Vagina (tissue), 2 donors: Measurements from ENCODE around the gene CRACDL. TPM values are rescaled to one million over a fixed set of nuclear protein-coding genes. Genes with fewer than 3 reads are reported as not detected.

Source experiments
- DNase-seq, 2 donors: peaks; one replicate each; pipeline ENCODE4 v3.0.0-alpha.2; 2017; ENCODE audit errors: extremely low spot score in 2 of 2
- H3K27ac ChIP-seq: fragments of 200-600 bp; sonication (generic); one replicate; pipeline ENCODE4 v1.5.1; 2019
- H3K27me3 ChIP-seq: fragments of 200-600 bp; sonication (generic); one replicate; pipeline ENCODE4 v1.5.1; 2019
- H3K36me3 ChIP-seq, 2 donors: fragments of 200-600 bp; sonication (generic); one replicate each; pipeline ENCODE4 v1.5.1; 2017 to 2019
- H3K4me1 ChIP-seq: fragments of 200-600 bp; sonication (generic); one replicate; pipeline ENCODE4 v1.5.1; 2019
- H3K4me3 ChIP-seq, 2 donors: fragments of 200-600 bp; sonication (generic); 1 replicate in 1 of 2; 2 replicates in 1 of 2; pipeline ENCODE4 v1.5.1; 2016 to 2019
- H3K9me3 ChIP-seq: fragments of 200-600 bp; sonication (generic); one replicate; pipeline ENCODE4 v1.5.1; 2019
- CTCF ChIP-seq, 3 experiments: fragments of 450-650 bp in 2 of 3; fragments of 200-600 bp in 1 of 3; sonication (generic) in 1 of 3; IDR thresholded peaks; one replicate each; pipeline ENCODE4 v1.5.1; 2017 to 2019; ENCODE audit warnings: antibody characterized with exemption in 3 of 3, mild to moderate bottlenecking in 2 of 3, moderate library complexity in 2 of 3
- POLR2A ChIP-seq, 2 donors: fragments of 450-650 bp; IDR thresholded peaks; one replicate each; pipeline ENCODE4 v1.6.1; 2017; ENCODE audit warnings: antibody characterized with exemption in 2 of 2, mild to moderate bottlenecking in 2 of 2, moderate library complexity in 2 of 2
- POLR2AphosphoS5 ChIP-seq, 2 donors: sonication (generic); formaldehyde crosslinking; IDR thresholded peaks; one replicate each; pipeline ENCODE4 v1.9.0; 2017; ENCODE audit warnings: antibody characterized with exemption in 2 of 2, mild to moderate bottlenecking in 2 of 2, low read depth in 1 of 2; ENCODE audit not compliant: insufficient read depth in 1 of 2
- intact Hi-C: fragments of 100-400 bp; cut with DNase I; formaldehyde crosslinking; loops from one replicate; pipeline ENCODE4 v1.15.1; 2023
- total RNA-seq: library from RNA; depleted of rRNA; stranded (reverse); fragments of >200 nt; gene quantifications from one replicate; pipeline ENCODE4 v1.2.3, GENCODE V29; 2016

CRACDL gene
- total RNA-seq, 1 donor from 2014 or later = 6.4 TPM

- Histone ChIP-seq H3K4me3 (no peak overlapping the region), H3K9me3 (no peaks in the 10 kb centered on the region), H3K27me3 (no peaks in the 10 kb centered on the region), H3K36me3 (no peaks in the 10 kb centered on the region), H3K27ac (no peak overlapping the region), H3K4me1 (peaks cover 32% of the 10 kb centered on the region)
- intact Hi-C loops = no loop called here
- no peak for TF ChIP-seq POLR2AphosphoS5 (IDR thresholded peaks at IDR 0.05; ENCODE audit: insufficient read depth in 1 of 2, low read depth in 1 of 2)
- no peak for TF ChIP-seq CTCF (IDR thresholded peaks at IDR 0.05)
- no peak for TF ChIP-seq POLR2A (IDR thresholded peaks at IDR 0.05)
- DNase-seq = peak; percentile 25 to 80
Observed at GRCh38 chr2:98910349-98911125, 25.5 kb downstream of the CRACDL start.

- no peaks in the 10 kb centered on the region for H3K9me3 ChIP-seq
- no peaks in the 10 kb centered on the region for H3K36me3 ChIP-seq
- peaks cover 32% of the 10 kb centered on the region for H3K4me1 ChIP-seq
- DNase-seq = peak; percentile 69 to 81
- H3K27me3 ChIP-seq = no peaks in the 10 kb centered on the region
- H3K27ac ChIP-seq = no peak overlapping the region
- TF ChIP-seq POLR2A (IDR thresholded peaks at IDR 0.05) = no peak
- no peak for TF ChIP-seq CTCF (IDR thresholded peaks at IDR 0.05)
- TF ChIP-seq POLR2AphosphoS5 (IDR thresholded peaks at IDR 0.05; ENCODE audit: insufficient read depth in 1 of 2, low read depth in 1 of 2) = no peak
- intact Hi-C loops = no loop called here
- no peak overlapping the region for H3K4me3 ChIP-seq
Observed at GRCh38 chr2:98909317-98910211, 26.5 kb downstream of the CRACDL start.

GRCh38 chr2:98908931-98909316, 27.1 kb downstream of the CRACDL start:
- TF ChIP-seq CTCF (IDR thresholded peaks at IDR 0.05) = no peak
- H3K4me3 ChIP-seq = no peak overlapping the region
- intact Hi-C loops = no loop called here
- DNase-seq = peak; percentile 4 to 32
- peaks cover 32% of the 10 kb centered on the region for H3K4me1 ChIP-seq
- H3K9me3 ChIP-seq = no peaks in the 10 kb centered on the region
- H3K27me3 ChIP-seq = no peaks in the 10 kb centered on the region
- no peaks in the 10 kb centered on the region for H3K36me3 ChIP-seq
- no peak overlapping the region for H3K27ac ChIP-seq

GRCh38 chr2:98907966-98908905, 27.8 kb downstream of the CRACDL start:
- no peak overlapping the region for H3K4me3 ChIP-seq
- intact Hi-C loops = no loop called here
- no peak for TF ChIP-seq CTCF (IDR thresholded peaks at IDR 0.05)
- no peak for TF ChIP-seq POLR2AphosphoS5 (IDR thresholded peaks at IDR 0.05; ENCODE audit: insufficient read depth in 1 of 2, low read depth in 1 of 2)
- TF ChIP-seq POLR2A (IDR thresholded peaks at IDR 0.05) = no peak
- H3K27me3 ChIP-seq = no peaks in the 10 kb centered on the region
- H3K4me1 ChIP-seq = peaks cover 26% of the 10 kb centered on the region
- peak; percentile 46 to 83 for DNase-seq
- no peaks in the 10 kb centered on the region for H3K36me3 ChIP-seq
- H3K27ac ChIP-seq = no peak overlapping the region
- H3K9me3 ChIP-seq = no peaks in the 10 kb centered on the region
